ENCODE data around the gene GEMIN2. TPM values are rescaled to one million over a fixed set of nuclear protein-coding genes. Genes with fewer than 3 reads are reported as not detected.
"Not testable (repeated sequence)": the region's sequence is repeated elsewhere in the genome, so short reads cannot be mapped to it uniquely, and the experiment has no call there.

The GEMIN2 gene
- total RNA-seq, 6 experiments from 2014 or later: 3.4 to 9.9 (median 6.0) TPM

DNA sequence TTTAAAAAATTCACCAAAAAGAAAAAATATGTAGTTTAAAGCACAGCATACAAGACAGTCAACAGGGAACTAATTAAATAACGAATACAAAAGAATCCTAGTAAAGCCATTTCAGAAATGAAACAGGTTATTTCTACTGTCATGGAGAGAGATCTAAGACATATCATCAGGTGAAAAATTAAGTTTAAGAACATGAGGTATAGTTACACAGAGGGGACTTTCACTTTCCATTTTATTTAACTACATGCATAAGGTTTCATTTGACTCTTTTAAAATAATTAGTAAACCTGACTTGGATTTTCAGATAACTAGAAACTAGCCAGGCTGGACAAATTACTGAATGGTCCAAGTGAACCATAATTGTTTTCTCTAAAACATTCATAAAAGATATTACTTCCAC is 22.4 kb upstream of the GEMIN2 start:
- no peaks in the 10 kb centered on the region for H3K9me3 ChIP-seq
- ATAC-seq (no peak), DNase-seq (no peak)
- peaks cover 0 to 75% (median 20%) of the 10 kb centered on the region in 4 donors for H3K36me3 ChIP-seq
- H3K27ac ChIP-seq: no peak overlapping the region
- TF ChIP-seq POLR2A (IDR thresholded peaks at IDR 0.05): no peak
- TF ChIP-seq, protein P1, sequence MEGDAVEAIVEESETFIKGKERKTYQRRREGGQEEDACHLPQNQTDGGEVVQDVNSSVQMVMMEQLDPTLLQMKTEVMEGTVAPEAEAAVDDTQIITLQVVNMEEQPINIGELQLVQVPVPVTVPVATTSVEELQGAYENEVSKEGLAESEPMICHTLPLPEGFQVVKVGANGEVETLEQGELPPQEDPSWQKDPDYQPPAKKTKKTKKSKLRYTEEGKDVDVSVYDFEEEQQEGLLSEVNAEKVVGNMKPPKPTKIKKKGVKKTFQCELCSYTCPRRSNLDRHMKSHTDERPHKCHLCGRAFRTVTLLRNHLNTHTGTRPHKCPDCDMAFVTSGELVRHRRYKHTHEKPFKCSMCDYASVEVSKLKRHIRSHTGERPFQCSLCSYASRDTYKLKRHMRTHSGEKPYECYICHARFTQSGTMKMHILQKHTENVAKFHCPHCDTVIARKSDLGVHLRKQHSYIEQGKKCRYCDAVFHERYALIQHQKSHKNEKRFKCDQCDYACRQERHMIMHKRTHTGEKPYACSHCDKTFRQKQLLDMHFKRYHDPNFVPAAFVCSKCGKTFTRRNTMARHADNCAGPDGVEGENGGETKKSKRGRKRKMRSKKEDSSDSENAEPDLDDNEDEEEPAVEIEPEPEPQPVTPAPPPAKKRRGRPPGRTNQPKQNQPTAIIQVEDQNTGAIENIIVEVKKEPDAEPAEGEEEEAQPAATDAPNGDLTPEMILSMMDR (IDR thresholded peaks at IDR 0.05): no peak
- intact Hi-C loops (cut with DNase I): no loop called here
- peaks cover 0 to 7% (median 1%) of the 10 kb centered on the region in 4 donors for H3K4me1 ChIP-seq
- WGBS (ENCODE audit: insufficient coverage, low coverage, low lambda C conversion rate, missing lambda C conversion rate): 80% methylated on average over 1 of the region's 1 CpG
- H3K4me3 ChIP-seq: no peak overlapping the region
- H3K27me3 ChIP-seq: no peaks in the 10 kb centered on the region

DNA sequence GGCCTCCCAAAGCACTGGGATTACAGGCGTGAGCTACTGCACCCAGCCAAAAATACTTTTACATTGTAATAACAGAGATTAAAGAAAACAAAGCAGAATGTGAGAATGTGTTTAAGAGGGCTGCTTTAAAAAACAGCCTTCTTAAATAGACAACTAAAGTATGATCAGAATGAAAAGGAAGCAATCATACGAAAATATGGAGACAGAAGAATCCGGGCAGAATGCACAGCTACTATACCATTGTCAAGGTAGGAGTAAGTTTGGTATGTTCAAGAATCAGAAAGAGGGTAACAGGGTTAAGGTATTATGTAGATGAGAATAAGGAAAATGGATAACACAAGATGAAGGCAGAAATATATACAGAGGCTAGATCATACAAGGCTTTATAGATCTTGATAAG is 19.6 kb upstream of the GEMIN2 start:
- TF ChIP-seq, protein P1 (IDR thresholded peaks at IDR 0.05): no peak
- no peak for TF ChIP-seq POLR2A (IDR thresholded peaks at IDR 0.05)
- H3K27me3 ChIP-seq: no peaks in the 10 kb centered on the region
- WGBS (ENCODE audit: insufficient coverage, low coverage, low lambda C conversion rate, missing lambda C conversion rate): 74% methylated on average over 3 of the region's 3 CpGs
- intact Hi-C loops (cut with DNase I): no loop called here
- H3K4me1 ChIP-seq: peaks cover 0 to 7% (median 1%) of the 10 kb centered on the region in 4 donors
- DNase-seq: no peak
- no peak overlapping the region for H3K27ac ChIP-seq
- no peak for ATAC-seq
- peaks cover 0 to 56% (median 14%) of the 10 kb centered on the region in 4 donors for H3K36me3 ChIP-seq
- H3K9me3 ChIP-seq: no peaks in the 10 kb centered on the region
- H3K4me3 ChIP-seq: no peak overlapping the region

DNA sequence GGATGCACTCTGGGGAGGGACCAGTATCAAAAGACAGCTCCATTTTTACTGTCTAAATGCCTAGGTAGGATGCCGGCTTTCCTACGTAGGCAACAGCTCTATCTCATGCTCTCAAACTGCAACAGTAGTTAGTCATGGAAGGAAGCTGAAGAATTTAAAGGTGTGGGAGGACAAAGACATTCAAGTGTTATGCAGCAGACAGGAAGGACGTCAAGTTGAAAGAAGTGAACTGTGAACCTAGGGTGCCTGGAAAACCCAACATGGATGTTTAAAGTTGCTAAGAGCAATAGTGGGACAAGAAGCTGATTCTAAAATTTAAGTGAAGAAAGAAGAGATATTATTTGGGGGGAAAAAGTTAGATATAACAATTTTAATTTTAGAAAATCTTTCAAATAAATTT is 17.0 kb upstream of the GEMIN2 start:
- no peak for TF ChIP-seq POLR2A (IDR thresholded peaks at IDR 0.05)
- TF ChIP-seq, protein P1 (IDR thresholded peaks at IDR 0.05): no peak
- Histone ChIP-seq H3K9me3 (no peaks in the 10 kb centered on the region), H3K4me3 (no peak overlapping the region), H3K36me3 (peaks cover 0 to 32% (median 8%) of the 10 kb centered on the region in 4 donors), H3K4me1 (peaks cover 0 to 20% (median 4%) of the 10 kb centered on the region in 4 donors), H3K27ac (no peak overlapping the region), H3K27me3 (no peaks in the 10 kb centered on the region)
- 68% methylated on average over 3 of the region's 3 CpGs for WGBS (ENCODE audit: insufficient coverage, low coverage, low lambda C conversion rate, missing lambda C conversion rate)
- intact Hi-C loops (cut with DNase I): no loop called here
- no peak for DNase-seq
- no peak for ATAC-seq

DNA sequence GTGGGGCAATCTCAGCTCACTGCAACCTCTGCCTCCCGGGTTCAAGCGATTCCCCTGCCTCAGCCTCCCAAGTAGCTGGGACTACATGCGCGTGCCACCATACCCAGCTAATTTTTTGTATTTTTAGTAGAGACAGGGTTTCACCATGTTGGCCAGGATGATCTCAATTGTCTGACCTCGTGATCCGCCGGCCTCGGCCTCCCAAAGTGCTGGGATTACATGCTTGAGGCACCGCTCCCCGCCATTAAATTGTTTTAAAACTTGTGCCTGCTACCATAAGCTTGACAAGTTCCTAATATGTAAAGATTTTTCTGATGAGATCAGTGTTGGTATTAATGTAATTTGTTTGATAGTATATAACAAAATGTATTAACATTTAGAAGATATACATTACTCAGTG is 14.9 kb upstream of the GEMIN2 start:
- ATAC-seq; intact Hi-C loops (cut with DNase I): not testable (repeated sequence)
- peaks cover 0 to 24% (median 7%) of the 10 kb centered on the region in 4 donors for H3K4me1 ChIP-seq

DNA sequence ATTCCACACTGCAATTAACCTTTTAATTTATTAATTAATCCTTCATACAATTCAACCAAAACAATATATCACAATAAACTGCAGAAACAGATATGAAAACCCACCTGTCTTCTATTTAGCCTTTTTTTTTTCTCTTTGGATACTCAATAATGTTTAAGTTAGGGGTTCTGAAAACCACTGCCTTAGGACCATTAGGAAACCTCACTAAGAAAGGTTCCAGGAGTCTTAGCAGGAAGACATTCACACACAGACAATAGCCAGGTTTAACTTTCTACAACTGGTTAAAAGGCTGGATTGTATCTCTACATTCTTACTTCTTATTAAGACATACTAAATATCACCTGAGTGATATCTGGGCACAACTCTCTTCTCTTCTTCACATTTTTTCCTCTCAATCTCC is 14.4 kb upstream of the GEMIN2 start:
- peaks cover 0 to 27% (median 8%) of the 10 kb centered on the region in 4 donors for H3K4me1 ChIP-seq
- ATAC-seq (no peak), DNase-seq (no peak)
- intact Hi-C loops (cut with DNase I): no loop called here
- H3K27me3 ChIP-seq: no peaks in the 10 kb centered on the region
- no peak overlapping the region for H3K27ac ChIP-seq
- peaks cover 0 to 12% (median 3%) of the 10 kb centered on the region in 4 donors for H3K36me3 ChIP-seq
- TF ChIP-seq POLR2A (IDR thresholded peaks at IDR 0.05): no peak
- TF ChIP-seq, protein P1 (IDR thresholded peaks at IDR 0.05): no peak
- H3K9me3 ChIP-seq: no peaks in the 10 kb centered on the region
- H3K4me3 ChIP-seq: no peak overlapping the region

More for the DNA sequence above, 14.9 kb upstream of the GEMIN2 start:
- not testable (repeated sequence) for H3K27me3 ChIP-seq, H3K9me3 ChIP-seq, DNase-seq, H3K27ac ChIP-seq, H3K4me3 ChIP-seq
- WGBS (ENCODE audit: insufficient coverage, low coverage, low lambda C conversion rate, missing lambda C conversion rate): 95% methylated on average over 9 of the region's 10 CpGs
- peaks cover 0 to 15% (median 7%) of the 10 kb centered on the region in 4 donors for H3K36me3 ChIP-seq
